ENCODE results near the gene DSCAML1.

The DSCAML1 gene

DNA sequence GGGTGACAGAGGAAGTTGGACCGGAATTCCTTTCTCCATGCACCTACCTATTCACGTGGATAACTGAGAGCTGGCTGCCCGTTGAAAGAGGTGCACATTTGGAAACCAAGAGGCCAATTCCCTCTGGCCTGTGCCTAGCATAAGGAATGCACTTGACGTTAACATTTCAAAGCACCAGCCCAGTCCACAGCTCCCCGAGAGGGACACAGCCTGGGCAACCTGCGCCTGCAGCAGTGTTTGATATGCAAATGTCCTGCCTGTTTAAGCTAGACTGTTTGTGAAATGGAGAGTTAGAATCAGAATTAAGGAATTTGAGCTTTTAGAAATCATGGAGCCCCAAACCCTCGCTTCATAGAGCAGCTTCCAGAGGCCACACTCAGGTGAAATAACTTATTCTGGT is 126.1 kb downstream of the DSCAML1 start:
- H2AFZ ChIP-seq (ENCODE audit: low read length): no peak overlapping the region
- no peak overlapping the region for H3K4me3 ChIP-seq (ENCODE audit: low read depth, low read length, poor library complexity, severe bottlenecking)
- H3F3A ChIP-seq (ENCODE audit: insufficient read depth, low read length): no peaks in the 10 kb centered on the region
- H4K20me1 ChIP-seq (ENCODE audit: insufficient read depth, low read length): no peaks in the 10 kb centered on the region
- no peak overlapping the region for H3K9ac ChIP-seq (ENCODE audit: low read length)
- no peaks in the 10 kb centered on the region for H3K9me3 ChIP-seq (ENCODE audit: low read length)
- no peaks in the 10 kb centered on the region for H3K27me3 ChIP-seq (ENCODE audit: insufficient read depth, low read length)
- TF ChIP-seq, protein P1, sequence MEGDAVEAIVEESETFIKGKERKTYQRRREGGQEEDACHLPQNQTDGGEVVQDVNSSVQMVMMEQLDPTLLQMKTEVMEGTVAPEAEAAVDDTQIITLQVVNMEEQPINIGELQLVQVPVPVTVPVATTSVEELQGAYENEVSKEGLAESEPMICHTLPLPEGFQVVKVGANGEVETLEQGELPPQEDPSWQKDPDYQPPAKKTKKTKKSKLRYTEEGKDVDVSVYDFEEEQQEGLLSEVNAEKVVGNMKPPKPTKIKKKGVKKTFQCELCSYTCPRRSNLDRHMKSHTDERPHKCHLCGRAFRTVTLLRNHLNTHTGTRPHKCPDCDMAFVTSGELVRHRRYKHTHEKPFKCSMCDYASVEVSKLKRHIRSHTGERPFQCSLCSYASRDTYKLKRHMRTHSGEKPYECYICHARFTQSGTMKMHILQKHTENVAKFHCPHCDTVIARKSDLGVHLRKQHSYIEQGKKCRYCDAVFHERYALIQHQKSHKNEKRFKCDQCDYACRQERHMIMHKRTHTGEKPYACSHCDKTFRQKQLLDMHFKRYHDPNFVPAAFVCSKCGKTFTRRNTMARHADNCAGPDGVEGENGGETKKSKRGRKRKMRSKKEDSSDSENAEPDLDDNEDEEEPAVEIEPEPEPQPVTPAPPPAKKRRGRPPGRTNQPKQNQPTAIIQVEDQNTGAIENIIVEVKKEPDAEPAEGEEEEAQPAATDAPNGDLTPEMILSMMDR (IDR thresholded peaks at IDR 0.05; ENCODE audit: low read length): no peak
- no peak for TF ChIP-seq EZH2 (IDR thresholded peaks at IDR 0.05; ENCODE audit: borderline replicate concordance, low read length)
- H3K79me2 ChIP-seq (ENCODE audit: insufficient read depth, low read length): no peaks in the 10 kb centered on the region
- no peaks in the 10 kb centered on the region for H3K9me2 ChIP-seq (ENCODE audit: low read depth, low read length)
- H3K27ac ChIP-seq (ENCODE audit: low read depth, low read length, poor library complexity, severe bottlenecking): no peak overlapping the region
- H3K4me2 ChIP-seq (ENCODE audit: low read length): no peak overlapping the region
- H3K4me1 ChIP-seq (ENCODE audit: insufficient read depth, low read length, severe bottlenecking): no peaks in the 10 kb centered on the region
- H3K36me3 ChIP-seq (ENCODE audit: insufficient read depth, low read length): no peaks in the 10 kb centered on the region

DNA sequence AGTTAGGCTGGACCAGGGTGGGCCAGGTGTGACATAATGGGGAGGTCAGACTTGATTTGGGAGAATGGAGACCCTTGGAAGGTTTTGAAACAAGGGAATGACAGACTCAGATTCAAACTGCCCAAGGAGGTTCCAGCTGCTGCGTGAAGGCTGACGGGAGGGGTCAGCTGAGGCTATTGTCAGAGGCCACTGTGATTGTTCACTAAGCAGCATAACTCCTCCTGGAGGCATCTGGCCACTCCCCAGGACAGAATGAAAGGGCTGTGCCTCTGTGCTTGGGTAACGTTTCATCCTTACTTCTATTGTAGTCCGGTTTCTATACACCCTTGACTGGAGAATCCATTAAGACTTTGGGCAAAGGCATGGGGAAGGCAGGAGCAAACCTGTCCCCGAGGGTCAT is 126.6 kb downstream of the DSCAML1 start:
- H4K20me1 ChIP-seq (ENCODE audit: insufficient read depth, low read length): no peaks in the 10 kb centered on the region
- H3K4me3 ChIP-seq (ENCODE audit: low read depth, low read length, poor library complexity, severe bottlenecking): no peak overlapping the region
- H3K4me1 ChIP-seq (ENCODE audit: insufficient read depth, low read length, severe bottlenecking): no peaks in the 10 kb centered on the region
- H3K27ac ChIP-seq (ENCODE audit: low read depth, low read length, poor library complexity, severe bottlenecking): no peak overlapping the region
- H3K9ac ChIP-seq (ENCODE audit: low read length): no peak overlapping the region
- no peak overlapping the region for H2AFZ ChIP-seq (ENCODE audit: low read length)
- no peaks in the 10 kb centered on the region for H3K36me3 ChIP-seq (ENCODE audit: insufficient read depth, low read length)
- H3K9me2 ChIP-seq (ENCODE audit: low read depth, low read length): no peaks in the 10 kb centered on the region
- no peak overlapping the region for H3K4me2 ChIP-seq (ENCODE audit: low read length)
- no peaks in the 10 kb centered on the region for H3K79me2 ChIP-seq (ENCODE audit: insufficient read depth, low read length)
- TF ChIP-seq, protein P1 (IDR thresholded peaks at IDR 0.05; ENCODE audit: low read length): no peak
- TF ChIP-seq EZH2 (IDR thresholded peaks at IDR 0.05; ENCODE audit: borderline replicate concordance, low read length): no peak
- H3F3A ChIP-seq (ENCODE audit: insufficient read depth, low read length): no peaks in the 10 kb centered on the region
- H3K9me3 ChIP-seq (ENCODE audit: low read length): no peaks in the 10 kb centered on the region
- H3K27me3 ChIP-seq (ENCODE audit: insufficient read depth, low read length): no peaks in the 10 kb centered on the region

DNA sequence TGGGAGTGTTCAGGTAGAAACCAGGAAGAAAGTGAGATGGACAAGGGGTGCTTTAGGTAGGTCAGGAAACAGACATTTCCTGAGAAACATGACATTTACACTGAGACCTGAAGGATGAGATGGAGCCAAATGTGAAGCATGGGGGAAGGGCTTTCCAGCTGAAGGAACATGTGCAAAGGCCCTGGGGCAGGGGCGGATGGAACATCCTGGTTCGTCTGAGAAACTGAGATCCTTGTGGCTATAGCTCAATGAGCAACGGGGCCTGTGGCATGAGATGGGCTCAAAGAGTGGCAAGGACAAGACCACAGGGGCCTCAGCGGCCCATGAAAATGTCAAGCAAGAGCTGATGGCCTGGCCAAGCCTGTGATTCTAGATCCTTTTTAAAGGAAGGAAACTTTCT is 127.4 kb downstream of the DSCAML1 start:
- H2AFZ ChIP-seq (ENCODE audit: low read length): no peak overlapping the region
- no peaks in the 10 kb centered on the region for H4K20me1 ChIP-seq (ENCODE audit: insufficient read depth, low read length)
- no peak overlapping the region for H3K27ac ChIP-seq (ENCODE audit: low read depth, low read length, poor library complexity, severe bottlenecking)
- no peaks in the 10 kb centered on the region for H3K9me2 ChIP-seq (ENCODE audit: low read depth, low read length)
- no peaks in the 10 kb centered on the region for H3K79me2 ChIP-seq (ENCODE audit: insufficient read depth, low read length)
- H3K27me3 ChIP-seq (ENCODE audit: insufficient read depth, low read length): no peaks in the 10 kb centered on the region
- H3K4me1 ChIP-seq (ENCODE audit: insufficient read depth, low read length, severe bottlenecking): no peaks in the 10 kb centered on the region
- H3K9ac ChIP-seq (ENCODE audit: low read length): no peak overlapping the region
- no peaks in the 10 kb centered on the region for H3K9me3 ChIP-seq (ENCODE audit: low read length)
- TF ChIP-seq, protein P1 (IDR thresholded peaks at IDR 0.05; ENCODE audit: low read length): no peak
- TF ChIP-seq EZH2 (IDR thresholded peaks at IDR 0.05; ENCODE audit: borderline replicate concordance, low read length): no peak
- H3K4me3 ChIP-seq (ENCODE audit: low read depth, low read length, poor library complexity, severe bottlenecking): no peak overlapping the region
- H3K36me3 ChIP-seq (ENCODE audit: insufficient read depth, low read length): no peaks in the 10 kb centered on the region
- no peak overlapping the region for H3K4me2 ChIP-seq (ENCODE audit: low read length)
- no peaks in the 10 kb centered on the region for H3F3A ChIP-seq (ENCODE audit: insufficient read depth, low read length)

Measured in OCI-LY1 (cell line).